ENCODE results near the gene GALR1.
"Not testable (repeated sequence)": the region's sequence is repeated elsewhere in the genome, so short reads cannot be mapped to it uniquely, and the experiment has no call there.

The GALR1 gene

DNA sequence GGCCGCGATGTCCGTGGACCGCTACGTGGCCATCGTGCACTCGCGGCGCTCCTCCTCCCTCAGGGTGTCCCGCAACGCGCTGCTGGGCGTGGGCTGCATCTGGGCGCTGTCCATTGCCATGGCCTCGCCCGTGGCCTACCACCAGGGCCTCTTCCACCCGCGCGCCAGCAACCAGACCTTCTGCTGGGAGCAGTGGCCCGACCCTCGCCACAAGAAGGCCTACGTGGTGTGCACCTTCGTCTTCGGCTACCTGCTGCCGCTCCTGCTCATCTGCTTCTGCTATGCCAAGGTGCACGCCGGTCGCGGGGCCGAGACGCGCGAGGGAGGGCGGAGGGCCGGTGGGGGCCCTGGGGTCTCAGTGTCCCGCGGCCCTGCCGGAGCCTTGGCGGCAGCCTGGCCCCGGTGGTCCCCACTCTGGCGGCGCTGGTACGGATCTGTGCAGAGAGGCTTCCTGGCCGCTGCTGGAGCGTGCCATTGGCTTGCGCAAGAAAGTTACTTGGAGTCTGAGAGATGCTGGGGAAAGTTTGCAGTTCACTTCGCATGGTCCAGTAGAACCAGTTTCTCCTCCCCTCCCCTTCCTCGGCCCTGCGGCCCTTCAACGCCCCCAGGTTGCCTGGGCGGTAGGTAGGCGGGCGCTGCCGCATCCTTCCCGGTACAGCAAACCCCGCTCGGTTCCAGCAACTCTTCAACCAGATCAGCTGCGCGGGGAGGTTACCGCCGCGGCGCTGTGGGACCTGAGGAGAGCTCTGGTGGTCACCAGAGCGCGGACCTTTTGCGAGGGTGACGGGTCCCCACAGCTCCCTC, 1.5 kb downstream of the GALR1 start:
- no peak for DNase-seq (ENCODE audit: low read depth in 2 of 2)

GRCh38 chr18:77251730-77252050, 2.0 kb downstream of the GALR1 start:
- no peak for DNase-seq (ENCODE audit: low read depth in 2 of 2)

DNA sequence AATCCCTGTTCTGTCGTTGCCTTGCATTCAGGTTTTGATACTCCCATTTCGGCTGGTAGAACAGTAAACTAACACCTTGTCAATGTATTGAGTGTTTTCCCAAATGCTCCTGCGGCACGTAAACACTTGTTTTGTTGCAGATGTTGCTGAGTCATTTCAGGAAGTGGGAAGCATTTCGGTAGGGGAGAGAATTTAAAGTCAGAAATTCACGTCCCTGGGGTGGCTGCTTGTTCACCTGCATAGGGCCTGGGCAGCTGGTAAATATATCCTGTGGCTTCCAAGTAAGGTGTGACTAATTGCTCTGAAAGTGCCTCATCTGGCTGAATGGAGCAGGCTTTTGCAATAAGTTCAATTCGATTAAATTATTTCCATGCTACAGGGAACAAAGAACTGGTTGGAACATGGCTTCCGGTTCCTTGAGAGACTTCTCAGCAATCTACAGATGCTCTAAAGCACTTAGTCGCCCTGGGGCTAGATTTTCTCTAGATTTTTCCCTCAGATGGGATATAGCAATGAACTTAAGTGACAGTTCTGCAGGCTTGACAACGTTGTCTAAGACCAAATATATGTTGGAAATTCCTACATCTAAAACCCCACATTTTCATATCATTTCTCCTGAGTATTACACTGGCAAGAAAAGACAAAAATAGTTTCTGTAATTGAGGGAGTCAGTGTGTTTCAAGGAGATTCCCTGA, 5.2 kb downstream of the GALR1 start:
- DNase-seq (ENCODE audit: low read depth in 2 of 2) = no peak

- no peak for DNase-seq (ENCODE audit: low read depth in 2 of 2)
These were observed 5.9 kb downstream of the GALR1 start for GRCh38 chr18:77255426-77256105.

- DNase-seq (ENCODE audit: low read depth in 2 of 2) = no peak
These were observed 13.2 kb downstream of the GALR1 start for GRCh38 chr18:77262643-77263465.

GRCh38 chr18:77263466-77263763, 13.8 kb downstream of the GALR1 start:
- no peak for DNase-seq (ENCODE audit: low read depth in 2 of 2)

DNA sequence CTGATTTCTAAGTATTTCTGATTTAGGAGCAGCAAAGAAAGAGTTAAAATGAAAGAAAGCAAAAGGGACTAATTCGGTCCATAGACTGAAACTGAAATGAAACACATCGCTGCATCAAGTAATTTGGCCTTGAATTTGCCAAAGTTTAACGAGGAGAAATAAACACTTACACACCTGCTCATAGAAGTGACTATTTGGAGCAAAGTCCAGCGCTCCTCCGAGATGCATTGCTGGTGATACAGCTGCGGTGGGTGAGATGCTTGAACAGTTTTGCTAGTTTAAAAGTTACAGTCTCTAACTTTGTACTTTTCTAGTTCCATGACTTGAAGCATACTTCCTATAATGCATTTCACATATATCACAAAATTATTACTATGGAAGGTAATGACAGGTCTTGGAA, 18.3 kb downstream of the GALR1 start:
- DNase-seq (ENCODE audit: low read depth in 2 of 2) = no peak

GRCh38 chr18:77268456-77268855, 18.8 kb downstream of the GALR1 start:
- DNase-seq (ENCODE audit: low read depth in 2 of 2) = no peak

- DNase-seq (ENCODE audit: low read depth in 2 of 2) = no peak
These were observed 22.2 kb downstream of the GALR1 start for GRCh38 chr18:77271576-77272481.

DNA sequence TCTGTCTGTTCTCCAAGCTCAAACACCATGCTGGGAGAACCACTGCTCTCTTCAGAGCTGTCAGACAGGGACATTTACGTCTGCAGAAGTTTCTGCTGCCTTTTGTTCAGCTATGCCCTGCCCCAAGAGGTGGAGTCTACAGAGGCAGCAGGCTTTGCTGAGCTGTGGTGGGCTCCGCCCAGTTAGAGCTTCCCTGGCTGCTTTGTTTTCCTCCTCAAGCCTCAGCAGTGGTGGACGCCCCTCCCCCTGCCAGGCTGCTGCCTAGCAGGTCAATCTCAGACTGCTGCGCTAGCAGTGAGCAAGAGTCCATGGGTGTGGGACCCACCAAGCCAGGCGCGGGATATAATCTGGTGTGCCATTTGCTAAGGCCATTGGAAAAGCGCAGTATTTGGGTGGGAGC, 41.2 kb downstream of the GALR1 start:
- not testable (repeated sequence) for DNase-seq (ENCODE audit: low read depth in 2 of 2)

DNA sequence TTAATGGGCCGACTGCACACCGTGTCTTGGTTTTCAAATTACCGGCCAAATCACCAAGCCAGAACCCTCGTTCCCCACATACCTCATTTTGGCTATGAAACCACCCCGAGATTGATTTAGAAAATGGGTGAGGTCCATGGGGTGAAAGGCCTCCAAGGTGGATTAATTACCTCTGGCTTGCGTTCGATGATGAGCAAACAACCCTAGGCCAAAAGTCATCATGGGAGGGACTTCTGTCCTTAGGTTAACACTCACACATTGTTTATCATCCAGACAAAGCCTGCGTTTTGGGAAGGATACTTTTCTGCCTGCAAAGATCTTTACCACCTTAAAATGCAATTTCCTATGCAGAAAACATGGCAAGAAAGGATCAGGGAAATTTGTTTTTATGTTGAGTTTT, 48.5 kb downstream of the GALR1 start:
- no peak for DNase-seq (ENCODE audit: low read depth in 2 of 2)

DNA sequence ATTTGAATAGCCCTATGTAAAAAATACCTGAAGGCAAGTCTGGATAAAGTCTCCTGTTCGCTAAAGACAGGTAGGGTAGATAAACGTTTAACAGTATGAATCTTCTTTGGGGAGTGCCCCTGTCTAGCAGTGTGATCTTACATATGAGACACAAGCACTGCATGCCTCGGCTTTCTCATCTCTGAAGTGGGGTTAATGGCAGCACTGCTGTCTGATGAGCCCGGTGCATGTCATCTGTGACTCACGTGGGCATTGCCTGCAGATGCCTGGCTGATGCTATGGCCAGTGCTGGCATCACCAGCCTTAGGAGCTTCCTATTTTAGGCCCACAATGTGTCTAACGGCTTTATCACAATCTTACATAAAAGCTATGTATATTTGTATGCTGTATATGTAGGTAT, 50.1 kb downstream of the GALR1 start:
- DNase-seq (ENCODE audit: low read depth in 2 of 2) = no peak

GRCh38 chr18:77300579-77300978, 50.9 kb downstream of the GALR1 start:
- DNase-seq (ENCODE audit: low read depth in 2 of 2) = no peak

GRCh38 chr18:77304268-77304667, 54.6 kb downstream of the GALR1 start:
- no peak for DNase-seq (ENCODE audit: low read depth in 2 of 2)

DNA sequence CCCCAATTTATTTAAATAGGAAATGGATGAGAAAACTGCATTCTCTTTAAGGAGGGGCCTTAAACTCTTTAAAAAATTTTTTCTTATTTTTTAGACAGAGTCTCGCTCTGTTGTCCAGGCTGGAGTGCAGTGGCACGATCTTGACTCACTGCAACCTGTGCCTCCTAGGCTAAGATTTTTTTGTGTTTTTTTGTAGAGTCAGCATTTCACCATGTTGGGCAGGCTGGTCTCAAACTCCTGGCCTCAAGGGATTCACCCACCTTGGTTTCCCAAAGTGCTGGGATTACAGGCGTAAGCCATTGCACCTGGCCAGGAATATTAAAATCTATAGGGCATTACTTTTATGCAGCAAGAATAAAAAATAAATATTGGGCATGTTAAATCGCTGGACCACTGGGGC, 56.0 kb downstream of the GALR1 start:
- DNase-seq (ENCODE audit: low read depth in 2 of 2) = no peak

GRCh38 chr18:77308216-77308615, 58.6 kb downstream of the GALR1 start:
- no peak for DNase-seq (ENCODE audit: low read depth in 2 of 2)

DNA sequence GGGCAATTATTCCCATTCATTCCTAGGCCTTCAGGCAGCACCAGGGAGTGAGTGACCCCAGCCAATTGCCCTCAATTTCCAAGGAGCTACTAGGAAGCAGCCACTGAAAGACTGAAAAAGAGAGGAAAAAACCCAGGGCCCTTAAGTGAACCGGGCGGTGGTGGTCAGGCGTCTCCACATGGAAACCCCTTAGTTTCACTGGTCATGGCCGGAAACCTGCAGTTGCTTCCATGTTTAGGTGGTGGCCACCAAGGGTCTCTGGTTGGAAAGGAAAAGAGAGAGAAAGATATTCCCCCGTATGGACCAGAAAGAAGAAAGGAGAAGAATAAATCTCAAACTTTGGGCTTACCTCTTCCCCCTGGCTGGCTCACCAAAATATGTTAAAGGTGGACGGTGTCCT, 64.9 kb downstream of the GALR1 start:
- no peak for DNase-seq (ENCODE audit: low read depth in 2 of 2)

DNA sequence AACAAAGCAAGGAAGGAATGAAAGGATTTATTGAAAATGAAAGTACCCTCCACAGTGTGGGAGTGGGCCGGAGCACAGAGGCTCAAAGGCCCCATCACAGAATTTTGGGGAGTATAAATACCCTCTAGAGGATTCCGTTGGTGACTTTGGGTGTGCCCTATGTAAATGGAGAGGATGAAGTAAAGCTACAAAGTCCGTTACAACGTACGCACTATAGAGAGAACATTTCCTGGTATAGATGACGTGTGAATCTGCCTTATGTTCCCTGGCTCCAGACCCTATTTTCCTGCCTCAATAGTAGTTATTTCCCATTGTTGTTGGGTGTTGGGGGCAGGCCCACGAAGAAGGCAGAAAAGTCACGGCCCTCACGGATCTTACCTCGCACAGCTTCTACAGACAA, 65.3 kb downstream of the GALR1 start:
- no peak for DNase-seq (ENCODE audit: low read depth in 2 of 2)

DNA sequence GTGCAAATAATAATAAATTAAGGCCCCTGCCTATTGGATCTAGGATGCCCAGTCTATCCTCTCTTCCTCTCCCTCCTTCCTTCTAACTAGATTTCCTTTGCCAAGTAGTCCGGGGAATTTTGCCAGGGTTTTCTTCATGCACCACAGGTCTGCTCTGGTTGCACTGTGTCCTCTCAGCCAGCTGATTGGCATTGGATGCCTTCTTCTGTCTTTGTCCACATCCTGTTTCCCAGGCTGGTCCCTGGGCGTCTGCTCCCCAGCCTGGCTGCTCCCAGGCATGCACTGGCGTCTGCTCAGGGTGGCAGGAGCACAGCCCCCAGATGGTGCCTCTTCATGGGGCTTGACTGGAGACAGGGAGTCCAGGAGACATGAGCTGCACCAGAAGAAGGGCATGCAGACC, 66.4 kb downstream of the GALR1 start:
- no peak for DNase-seq (ENCODE audit: low read depth in 2 of 2)

DNA sequence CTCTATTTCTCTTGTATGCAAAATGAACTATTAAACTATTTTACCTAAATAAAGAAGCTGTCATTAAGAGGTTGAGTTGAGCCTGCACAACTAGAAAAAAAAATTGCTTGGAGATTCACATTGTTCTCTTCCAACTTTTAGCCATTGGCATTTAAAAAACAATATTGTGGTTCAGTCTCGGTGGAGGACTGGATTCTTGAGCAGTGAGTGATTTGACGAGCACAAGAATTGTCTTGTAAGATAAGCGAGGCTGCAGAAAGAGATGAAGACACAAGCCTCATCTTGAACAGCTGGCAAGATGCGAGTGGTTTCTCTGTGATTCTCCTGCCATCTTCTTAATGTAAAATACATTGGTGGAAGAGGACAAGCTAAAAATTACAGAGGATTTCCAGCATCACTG, 67.0 kb downstream of the GALR1 start:
- DNase-seq (ENCODE audit: low read depth in 2 of 2) = no peak

DNA sequence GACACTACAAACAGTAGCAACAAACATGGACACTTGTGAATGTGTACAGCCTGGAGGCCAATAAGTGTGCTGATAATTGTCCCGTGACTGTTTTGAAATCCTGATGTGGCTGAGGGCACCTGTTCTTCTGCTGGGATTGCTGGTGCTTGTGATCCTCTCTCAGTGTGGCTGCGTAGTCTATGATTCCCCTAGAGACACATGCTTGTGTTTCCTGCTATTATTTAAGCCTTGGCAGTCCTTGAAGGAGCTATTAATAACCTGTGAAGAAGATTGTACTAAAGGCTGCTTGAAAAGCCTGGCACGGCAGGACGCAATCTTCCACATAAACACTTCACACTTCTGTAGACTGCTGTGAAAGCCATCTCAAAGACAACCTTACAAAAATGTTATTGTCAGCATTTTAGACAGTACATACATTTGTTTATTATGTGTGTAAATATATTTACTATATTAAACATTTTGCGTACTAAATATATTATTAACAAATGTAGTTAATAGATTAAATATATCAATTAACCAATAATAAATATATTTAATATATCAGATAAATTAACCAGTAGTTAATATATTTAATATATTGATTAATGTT, 71.4 kb downstream of the GALR1 start:
- no peak for DNase-seq (ENCODE audit: low read depth in 2 of 2)
